ENCODE measurements around the gene ACOXL. TPM values are rescaled to one million over a fixed set of nuclear protein-coding genes. Genes with fewer than 3 reads are reported as not detected.

ACOXL gene
- total RNA-seq, 4 donors from 2014 or later, result 0.55 to 5.2 (median 1.1) TPM; not detected in 1

GRCh38 chr2:110748489-110748867, 16.1 kb downstream of the ACOXL start:
- no peak overlapping the region for H3K27ac ChIP-seq
- in situ Hi-C loops (cut with MboI; ENCODE audit: low pct_ligation_motif_present in 1 of 4, low pct_unique_long_range_greater_than_20kb in 1 of 4, low sequenced_read_pairs in 3 of 4), result no loop called here
- peaks cover 18% of the 10 kb centered on the region for H3K27me3 ChIP-seq
- H3K4me3 ChIP-seq, result no peak overlapping the region
- WGBS, 2 donors (ENCODE audit: low coverage in 1 of 2), result 17% methylated on average over 6 of the region's 6 CpGs; no CpG with 5 or more reads in 1 of the 2 donors
- TF ChIP-seq EP300 (IDR thresholded peaks at IDR 0.05; ENCODE audit: low read depth) (no peak), POLR2AphosphoS5 (IDR thresholded peaks at IDR 0.05) (peak in 1 of 3 donors; percentile 20)
- intact Hi-C loops (cut with DNase I; ENCODE audit: low total_unique reads), result no loop called here
- H3K9me3 ChIP-seq, result no peaks in the 10 kb centered on the region
- H3K36me3 ChIP-seq, result no peaks in the 10 kb centered on the region
- DNase-seq, result peak; percentile 60
- H3K4me1 ChIP-seq, result no peaks in the 10 kb centered on the region

DNA sequence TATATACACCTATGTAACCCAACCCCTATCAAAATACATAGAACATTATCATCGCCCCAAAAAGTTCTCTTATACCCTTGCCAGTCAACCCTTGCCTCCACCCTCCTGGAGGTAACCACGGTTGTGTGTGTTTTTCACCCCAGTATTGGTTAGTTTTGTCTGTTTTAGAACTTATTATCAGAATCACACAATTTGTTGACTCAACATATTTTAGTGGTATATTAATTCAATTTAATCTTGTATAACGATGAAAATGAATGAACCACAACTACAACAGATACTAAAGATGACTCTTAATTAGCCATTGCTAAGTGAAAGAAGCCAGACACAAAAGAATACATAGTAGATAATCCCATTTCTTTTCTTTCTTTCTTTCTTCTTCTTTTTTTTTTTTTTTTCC, 19.3 kb downstream of the ACOXL start:
- H3K9me3 ChIP-seq, result no peaks in the 10 kb centered on the region
- DNase-seq, result no peak
- no peaks in the 10 kb centered on the region for H3K36me3 ChIP-seq
- peaks cover 18% of the 10 kb centered on the region for H3K27me3 ChIP-seq
- no peak overlapping the region for H3K27ac ChIP-seq
- intact Hi-C loops (cut with DNase I; ENCODE audit: low total_unique reads), result no loop called here
- TF ChIP-seq, protein P1, sequence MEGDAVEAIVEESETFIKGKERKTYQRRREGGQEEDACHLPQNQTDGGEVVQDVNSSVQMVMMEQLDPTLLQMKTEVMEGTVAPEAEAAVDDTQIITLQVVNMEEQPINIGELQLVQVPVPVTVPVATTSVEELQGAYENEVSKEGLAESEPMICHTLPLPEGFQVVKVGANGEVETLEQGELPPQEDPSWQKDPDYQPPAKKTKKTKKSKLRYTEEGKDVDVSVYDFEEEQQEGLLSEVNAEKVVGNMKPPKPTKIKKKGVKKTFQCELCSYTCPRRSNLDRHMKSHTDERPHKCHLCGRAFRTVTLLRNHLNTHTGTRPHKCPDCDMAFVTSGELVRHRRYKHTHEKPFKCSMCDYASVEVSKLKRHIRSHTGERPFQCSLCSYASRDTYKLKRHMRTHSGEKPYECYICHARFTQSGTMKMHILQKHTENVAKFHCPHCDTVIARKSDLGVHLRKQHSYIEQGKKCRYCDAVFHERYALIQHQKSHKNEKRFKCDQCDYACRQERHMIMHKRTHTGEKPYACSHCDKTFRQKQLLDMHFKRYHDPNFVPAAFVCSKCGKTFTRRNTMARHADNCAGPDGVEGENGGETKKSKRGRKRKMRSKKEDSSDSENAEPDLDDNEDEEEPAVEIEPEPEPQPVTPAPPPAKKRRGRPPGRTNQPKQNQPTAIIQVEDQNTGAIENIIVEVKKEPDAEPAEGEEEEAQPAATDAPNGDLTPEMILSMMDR (IDR thresholded peaks at IDR 0.05), result no peak
- TF ChIP-seq POLR2A (IDR thresholded peaks at IDR 0.05) (no peak), POLR2AphosphoS5 (IDR thresholded peaks at IDR 0.05) (no peak)
- in situ Hi-C loops (cut with MboI; ENCODE audit: low pct_ligation_motif_present in 1 of 4, low pct_unique_long_range_greater_than_20kb in 1 of 4, low sequenced_read_pairs in 3 of 4), result no loop called here
- WGBS, 2 donors (ENCODE audit: low coverage in 1 of 2), result 81 to 93% methylated on average over 2 to 3 of the region's 3 CpGs
- no peak overlapping the region for H3K4me3 ChIP-seq
- no peaks in the 10 kb centered on the region for H3K4me1 ChIP-seq

GRCh38 chr2:110752871-110753270, 20.5 kb downstream of the ACOXL start:
- peaks cover 16% of the 10 kb centered on the region for H3K27me3 ChIP-seq
- H3K4me3 ChIP-seq, result no peak overlapping the region
- H3K36me3 ChIP-seq, result no peaks in the 10 kb centered on the region
- no peak for DNase-seq
- no peak overlapping the region for H3K27ac ChIP-seq
- 87 to 100% methylated on average over 2 of the region's 2 CpGs for WGBS, 2 donors (ENCODE audit: low coverage in 1 of 2)
- TF ChIP-seq EP300 (IDR thresholded peaks at IDR 0.05; ENCODE audit: low read depth) (no peak), POLR2A (IDR thresholded peaks at IDR 0.05) (no peak), POLR2AphosphoS5 (IDR thresholded peaks at IDR 0.05) (no peak)
- TF ChIP-seq, protein P1 (IDR thresholded peaks at IDR 0.05), result no peak
- in situ Hi-C loops (cut with MboI; ENCODE audit: low pct_ligation_motif_present in 1 of 4, low pct_unique_long_range_greater_than_20kb in 1 of 4, low sequenced_read_pairs in 3 of 4), result no loop called here
- no peaks in the 10 kb centered on the region for H3K4me1 ChIP-seq
- H3K9me3 ChIP-seq, result no peaks in the 10 kb centered on the region
- intact Hi-C loops (cut with DNase I; ENCODE audit: low total_unique reads), result no loop called here

DNA sequence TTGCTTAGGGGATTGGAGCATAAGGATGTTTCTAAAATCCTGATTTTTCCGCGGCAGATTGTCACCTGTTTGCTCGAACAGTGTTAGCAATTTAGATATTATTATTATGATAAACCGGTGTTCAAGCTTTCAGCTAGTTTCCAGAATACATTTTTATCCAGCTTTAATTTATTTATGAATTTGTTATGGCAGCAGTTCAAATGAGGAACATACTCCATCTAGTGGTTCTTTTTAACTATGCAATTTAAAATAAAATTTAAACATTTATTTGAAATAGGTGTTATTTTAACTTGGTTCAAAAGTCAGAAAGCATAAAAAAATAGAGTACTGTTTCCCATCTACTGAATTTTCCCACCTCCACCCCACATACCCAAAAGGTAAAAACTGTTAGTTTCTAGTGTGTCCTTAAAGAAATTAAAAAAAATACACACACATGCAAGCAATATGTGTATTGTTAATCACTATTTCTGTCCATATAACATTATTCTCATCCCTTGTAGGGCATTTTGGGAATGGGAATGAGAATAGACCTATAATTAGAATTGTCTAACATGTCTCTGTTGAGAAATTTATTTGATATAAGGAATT, 23.2 kb downstream of the ACOXL start:
- no peaks in the 10 kb centered on the region for H3K4me1 ChIP-seq
- in situ Hi-C loops (cut with MboI; ENCODE audit: low pct_ligation_motif_present in 1 of 4, low pct_unique_long_range_greater_than_20kb in 1 of 4, low sequenced_read_pairs in 3 of 4), result no loop called here
- DNase-seq, result no peak
- intact Hi-C loops (cut with DNase I; ENCODE audit: low total_unique reads), result no loop called here
- H3K27me3 ChIP-seq, result no peaks in the 10 kb centered on the region
- 15 to 31% methylated on average over 4 of the region's 4 CpGs for WGBS, 2 donors (ENCODE audit: low coverage in 1 of 2)
- peaks cover 0 to 5% of the 10 kb centered on the region in 2 donors for H3K9me3 ChIP-seq
- no peak overlapping the region for H3K27ac ChIP-seq
- H3K4me3 ChIP-seq, result no peak overlapping the region
- TF ChIP-seq EP300 (IDR thresholded peaks at IDR 0.05; ENCODE audit: low read depth), result no peak
- TF ChIP-seq, protein P1 (IDR thresholded peaks at IDR 0.05), result peak; percentile 56 to 72 (median 66)
- no peaks in the 10 kb centered on the region for H3K36me3 ChIP-seq

- Histone ChIP-seq H3K4me1 (no peaks in the 10 kb centered on the region), H3K27ac (no peak overlapping the region), H3K9me3 (peaks cover 0 to 5% of the 10 kb centered on the region in 2 donors), H3K4me3 (no peak overlapping the region), H3K27me3 (no peaks in the 10 kb centered on the region), H3K36me3 (no peaks in the 10 kb centered on the region)
- in situ Hi-C loops (cut with MboI; ENCODE audit: low pct_ligation_motif_present in 1 of 4, low pct_unique_long_range_greater_than_20kb in 1 of 4, low sequenced_read_pairs in 3 of 4), result no loop called here
- TF ChIP-seq EP300 (IDR thresholded peaks at IDR 0.05; ENCODE audit: low read depth) (no peak), POLR2AphosphoS5 (IDR thresholded peaks at IDR 0.05) (no peak), POLR2A (IDR thresholded peaks at IDR 0.05) (no peak)
- TF ChIP-seq, protein P1 (IDR thresholded peaks at IDR 0.05), result no peak
- DNase-seq, result no peak
- 66 to 80% methylated on average over 2 of the region's 2 CpGs for WGBS, 2 donors (ENCODE audit: low coverage in 1 of 2)
- intact Hi-C loops (cut with DNase I; ENCODE audit: low total_unique reads), result no loop called here
These were observed 27.0 kb downstream of the ACOXL start for GRCh38 chr2:110759411-110759810.

All from transverse colon (tissue), 4 donors.